Measurements from ENCODE around the gene ENTPD8. TPM values are rescaled to one million over a fixed set of nuclear protein-coding genes. Genes with fewer than 3 reads are reported as not detected.

Gene ENTPD8
- total and polyA plus RNA-seq, 2 of the 13 experiments (the other 11 are each of a cell fraction or from before 2014, with no cell fraction given), result 0.26 to 0.44 TPM

DNA sequence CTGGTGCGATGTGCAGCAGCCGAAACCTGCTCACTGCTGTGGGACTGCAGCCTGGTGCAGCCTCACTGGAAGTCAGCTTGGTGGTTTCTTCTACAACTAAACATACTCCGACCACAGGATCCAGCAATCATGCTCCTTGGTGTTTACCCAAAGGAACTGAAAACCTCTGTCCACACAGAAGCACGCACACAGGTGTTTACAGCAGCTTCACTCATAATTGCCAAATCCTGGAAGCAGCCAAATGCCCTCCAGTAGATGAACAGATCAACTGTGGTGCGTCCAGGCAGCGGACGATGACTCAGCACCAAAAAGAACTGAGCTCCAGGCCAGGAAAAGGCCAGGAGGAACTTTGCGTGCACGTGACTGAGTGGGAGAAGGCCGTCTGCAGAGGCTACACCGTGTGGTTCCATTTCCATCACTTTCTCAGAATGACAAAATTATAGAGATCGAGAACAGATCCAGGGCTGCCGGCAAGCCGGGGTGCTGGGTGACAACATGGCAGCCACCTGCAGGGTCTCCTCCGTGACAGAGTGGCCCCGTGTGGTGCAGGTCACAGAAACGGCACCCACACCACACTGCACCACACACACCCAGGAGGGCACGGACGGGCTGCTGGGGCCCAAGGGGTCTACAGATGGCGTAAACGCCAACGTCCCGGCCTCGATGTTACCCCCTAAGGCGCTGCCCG, 41.1 kb upstream of the ENTPD8 start (continued):
- TF ChIP-seq, protein P1, sequence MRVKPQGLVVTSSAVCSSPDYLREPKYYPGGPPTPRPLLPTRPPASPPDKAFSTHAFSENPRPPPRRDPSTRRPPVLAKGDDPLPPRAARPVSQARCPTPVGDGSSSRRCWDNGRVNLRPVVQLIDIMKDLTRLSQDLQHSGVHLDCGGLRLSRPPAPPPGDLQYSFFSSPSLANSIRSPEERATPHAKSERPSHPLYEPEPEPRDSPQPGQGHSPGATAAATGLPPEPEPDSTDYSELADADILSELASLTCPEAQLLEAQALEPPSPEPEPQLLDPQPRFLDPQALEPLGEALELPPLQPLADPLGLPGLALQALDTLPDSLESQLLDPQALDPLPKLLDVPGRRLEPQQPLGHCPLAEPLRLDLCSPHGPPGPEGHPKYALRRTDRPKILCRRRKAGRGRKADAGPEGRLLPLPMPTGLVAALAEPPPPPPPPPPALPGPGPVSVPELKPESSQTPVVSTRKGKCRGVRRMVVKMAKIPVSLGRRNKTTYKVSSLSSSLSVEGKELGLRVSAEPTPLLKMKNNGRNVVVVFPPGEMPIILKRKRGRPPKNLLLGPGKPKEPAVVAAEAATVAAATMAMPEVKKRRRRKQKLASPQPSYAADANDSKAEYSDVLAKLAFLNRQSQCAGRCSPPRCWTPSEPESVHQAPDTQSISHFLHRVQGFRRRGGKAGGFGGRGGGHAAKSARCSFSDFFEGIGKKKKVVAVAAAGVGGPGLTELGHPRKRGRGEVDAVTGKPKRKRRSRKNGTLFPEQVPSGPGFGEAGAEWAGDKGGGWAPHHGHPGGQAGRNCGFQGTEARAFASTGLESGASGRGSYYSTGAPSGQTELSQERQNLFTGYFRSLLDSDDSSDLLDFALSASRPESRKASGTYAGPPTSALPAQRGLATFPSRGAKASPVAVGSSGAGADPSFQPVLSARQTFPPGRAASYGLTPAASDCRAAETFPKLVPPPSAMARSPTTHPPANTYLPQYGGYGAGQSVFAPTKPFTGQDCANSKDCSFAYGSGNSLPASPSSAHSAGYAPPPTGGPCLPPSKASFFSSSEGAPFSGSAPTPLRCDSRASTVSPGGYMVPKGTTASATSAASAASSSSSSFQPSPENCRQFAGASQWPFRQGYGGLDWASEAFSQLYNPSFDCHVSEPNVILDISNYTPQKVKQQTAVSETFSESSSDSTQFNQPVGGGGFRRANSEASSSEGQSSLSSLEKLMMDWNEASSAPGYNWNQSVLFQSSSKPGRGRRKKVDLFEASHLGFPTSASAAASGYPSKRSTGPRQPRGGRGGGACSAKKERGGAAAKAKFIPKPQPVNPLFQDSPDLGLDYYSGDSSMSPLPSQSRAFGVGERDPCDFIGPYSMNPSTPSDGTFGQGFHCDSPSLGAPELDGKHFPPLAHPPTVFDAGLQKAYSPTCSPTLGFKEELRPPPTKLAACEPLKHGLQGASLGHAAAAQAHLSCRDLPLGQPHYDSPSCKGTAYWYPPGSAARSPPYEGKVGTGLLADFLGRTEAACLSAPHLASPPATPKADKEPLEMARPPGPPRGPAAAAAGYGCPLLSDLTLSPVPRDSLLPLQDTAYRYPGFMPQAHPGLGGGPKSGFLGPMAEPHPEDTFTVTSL (CRISPR knock-in tag; IDR thresholded peaks at IDR 0.05; ENCODE audit: borderline replicate concordance), result no peak
- peak; percentile 42; the same call in 1 of the 2 replicates for TF ChIP-seq ZFX (CRISPR knock-in tag; IDR thresholded peaks at IDR 0.05; ENCODE audit: low read depth)
- TF ChIP-seq HDAC6 (IDR thresholded peaks at IDR 0.05; ENCODE audit: low read depth, low read length), result no peak
- peak; percentile 10; the same call in 1 of the 2 replicates for TF ChIP-seq HNF4A (CRISPR knock-in tag; IDR thresholded peaks at IDR 0.05)
- TF ChIP-seq, protein P2, sequence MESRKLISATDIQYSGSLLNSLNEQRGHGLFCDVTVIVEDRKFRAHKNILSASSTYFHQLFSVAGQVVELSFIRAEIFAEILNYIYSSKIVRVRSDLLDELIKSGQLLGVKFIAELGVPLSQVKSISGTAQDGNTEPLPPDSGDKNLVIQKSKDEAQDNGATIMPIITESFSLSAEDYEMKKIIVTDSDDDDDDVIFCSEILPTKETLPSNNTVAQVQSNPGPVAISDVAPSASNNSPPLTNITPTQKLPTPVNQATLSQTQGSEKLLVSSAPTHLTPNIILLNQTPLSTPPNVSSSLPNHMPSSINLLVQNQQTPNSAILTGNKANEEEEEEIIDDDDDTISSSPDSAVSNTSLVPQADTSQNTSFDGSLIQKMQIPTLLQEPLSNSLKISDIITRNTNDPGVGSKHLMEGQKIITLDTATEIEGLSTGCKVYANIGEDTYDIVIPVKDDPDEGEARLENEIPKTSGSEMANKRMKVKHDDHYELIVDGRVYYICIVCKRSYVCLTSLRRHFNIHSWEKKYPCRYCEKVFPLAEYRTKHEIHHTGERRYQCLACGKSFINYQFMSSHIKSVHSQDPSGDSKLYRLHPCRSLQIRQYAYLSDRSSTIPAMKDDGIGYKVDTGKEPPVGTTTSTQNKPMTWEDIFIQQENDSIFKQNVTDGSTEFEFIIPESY (CRISPR knock-in tag; IDR thresholded peaks at IDR 0.05), result 0 out of 2 replicates have a peak, but pooled peaks have one; percentile 20
- TF ChIP-seq FOSL2 (CRISPR knock-in tag; IDR thresholded peaks at IDR 0.05), result peak; percentile 81
- peak; percentile 76 to 89 for TF ChIP-seq MAFK (conservative IDR thresholded peaks at IDR 0.05 in 1 of 2, IDR thresholded peaks at IDR 0.05 in 1 of 2; ENCODE audit: low read length in 2 of 2)
- peak; percentile 95 for TF ChIP-seq NFE2L2 (IDR thresholded peaks at IDR 0.05; ENCODE audit: low read length)
- TF ChIP-seq MBNL3 (CRISPR knock-in tag; conservative IDR thresholded peaks at IDR 0.05), result no peak
- peak; percentile 29; the same call in 1 of the 2 replicates for TF ChIP-seq CEBPG (CRISPR knock-in tag; IDR thresholded peaks at IDR 0.05)
- no peak for TF ChIP-seq FOXA1 (IDR thresholded peaks at IDR 0.05)
- TF ChIP-seq FOXA1 (CRISPR knock-in tag; IDR thresholded peaks at IDR 0.05), result peak; percentile 52
- no peak for TF ChIP-seq EP300 (IDR thresholded peaks at IDR 0.05; ENCODE audit: low read depth in 2 of 2, low read length in 2 of 2)
- TF ChIP-seq EP300 (CRISPR knock-in tag; IDR thresholded peaks at IDR 0.05; ENCODE audit: borderline replicate concordance), result no peak
- no peak for TF ChIP-seq SOX6 (IDR thresholded peaks at IDR 0.05)
- 0 out of 2 replicates have a peak, but pooled peaks have one; percentile 13 for TF ChIP-seq SOX6 (CRISPR knock-in tag; IDR thresholded peaks at IDR 0.05)
- no peak for TF ChIP-seq FOXK2 (IDR thresholded peaks at IDR 0.05)
- no peak for TF ChIP-seq SMAD1 (CRISPR knock-in tag; IDR thresholded peaks at IDR 0.05; ENCODE audit: borderline replicate concordance, low read depth)
- 0 out of 2 replicates have a peak, but pooled peaks have one; percentile 40 for TF ChIP-seq KAT8 (CRISPR knock-in tag; IDR thresholded peaks at IDR 0.05)
- 0 out of 2 replicates have a peak, but pooled peaks have one; percentile 26 for TF ChIP-seq GATAD2A (CRISPR knock-in tag; IDR thresholded peaks at IDR 0.05)
- TF ChIP-seq ETV5 (CRISPR knock-in tag; IDR thresholded peaks at IDR 0.05; ENCODE audit: borderline replicate concordance), result no peak
- TF ChIP-seq, protein P3, sequence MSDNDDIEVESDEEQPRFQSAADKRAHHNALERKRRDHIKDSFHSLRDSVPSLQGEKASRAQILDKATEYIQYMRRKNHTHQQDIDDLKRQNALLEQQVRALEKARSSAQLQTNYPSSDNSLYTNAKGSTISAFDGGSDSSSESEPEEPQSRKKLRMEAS (IDR thresholded peaks at IDR 0.05), result peak; percentile 20; the same call in 1 of the 2 replicates
- no peak for TF ChIP-seq TEAD3 (CRISPR knock-in tag; optimal IDR thresholded peaks at IDR 0.05; ENCODE audit: borderline replicate concordance)
- TF ChIP-seq ZNF331 (CRISPR knock-in tag; IDR thresholded peaks at IDR 0.05), result 0 out of 2 replicates have a peak, but pooled peaks have one; percentile 28
